GM19240 (cell line): ENCODE measurements around the gene TREX2.

ENCODE experiments used
- DNase-seq: peaks from one replicate; pipeline ENCODE4 v3.0.0; 2011; ENCODE audit warnings: low spot score; ENCODE audit not compliant: insufficient read length

Gene TREX2

DNA sequence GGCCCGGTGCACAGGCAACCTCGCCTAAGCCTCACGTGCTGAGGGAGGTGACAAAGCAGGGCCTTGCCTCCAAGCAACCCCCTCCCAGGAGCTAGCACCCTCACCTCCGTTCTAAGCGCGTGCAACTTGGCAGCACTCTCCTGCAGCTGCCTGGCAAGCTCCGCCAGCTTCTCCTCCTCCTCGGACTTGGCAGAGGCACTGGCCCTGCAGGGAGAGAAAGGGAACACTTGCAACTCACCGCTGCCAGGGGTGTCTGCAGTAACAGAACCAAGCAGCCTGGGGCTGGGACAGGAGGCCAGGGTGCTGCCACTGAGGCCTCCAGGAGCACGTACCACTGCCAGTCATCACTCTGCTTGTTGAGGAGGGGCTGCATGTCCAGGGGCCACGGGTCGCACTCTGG, 10.3 kb upstream of the TREX2 start:
- DNase-seq = no peak

DNA sequence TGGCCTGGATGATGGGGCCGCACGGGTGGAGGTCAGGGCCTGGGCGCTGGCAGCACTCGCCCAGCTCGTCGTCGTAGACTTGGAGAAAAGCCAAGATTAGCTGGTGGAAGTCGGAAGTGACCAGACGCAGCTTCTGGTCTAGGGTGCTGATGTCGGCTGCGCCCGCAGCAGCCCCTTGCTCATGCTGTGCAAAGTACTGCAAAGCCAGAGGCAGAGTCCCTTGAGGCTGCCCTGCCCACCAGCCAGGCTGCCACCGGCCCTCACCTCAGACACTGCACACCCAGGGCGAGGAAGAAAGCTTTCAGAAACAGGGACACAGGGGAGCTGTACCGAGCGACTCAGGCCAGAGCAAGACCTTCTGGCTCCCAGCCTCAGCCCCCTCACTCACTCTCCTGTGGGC, 9.7 kb upstream of the TREX2 start:
- DNase-seq = no peak

DNA sequence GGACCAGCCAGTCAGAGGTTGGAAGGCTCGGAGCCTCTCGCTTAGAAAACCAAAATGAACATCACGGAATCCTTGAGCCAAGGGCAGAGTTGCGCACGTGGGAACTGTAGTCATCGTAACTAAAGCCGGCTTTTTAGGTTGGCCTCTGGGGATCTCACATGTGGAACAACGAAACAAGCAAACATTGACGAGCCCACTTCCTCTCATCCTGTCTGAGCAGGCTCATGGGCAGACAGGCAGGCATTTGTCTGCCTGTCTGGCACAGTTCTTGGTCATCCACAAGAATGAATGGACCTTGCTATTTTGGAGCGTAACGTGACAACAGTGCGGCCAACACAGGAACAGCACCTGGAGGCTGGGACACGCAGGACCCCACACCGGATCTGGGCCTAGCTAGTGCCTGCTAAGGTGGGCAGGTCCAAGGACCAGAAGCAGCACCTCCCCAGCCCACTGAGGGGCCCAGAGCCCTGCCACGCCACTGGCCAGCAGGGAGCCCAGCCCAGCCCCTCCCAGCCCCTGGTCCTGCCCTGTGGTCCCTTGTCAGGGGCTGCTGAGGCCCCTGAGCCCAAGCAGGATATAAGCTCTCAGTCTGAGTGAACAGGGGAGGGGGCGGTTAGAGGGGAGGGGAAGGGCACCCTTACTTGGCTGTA, 9.2 kb upstream of the TREX2 start:
- no peak for DNase-seq

DNA sequence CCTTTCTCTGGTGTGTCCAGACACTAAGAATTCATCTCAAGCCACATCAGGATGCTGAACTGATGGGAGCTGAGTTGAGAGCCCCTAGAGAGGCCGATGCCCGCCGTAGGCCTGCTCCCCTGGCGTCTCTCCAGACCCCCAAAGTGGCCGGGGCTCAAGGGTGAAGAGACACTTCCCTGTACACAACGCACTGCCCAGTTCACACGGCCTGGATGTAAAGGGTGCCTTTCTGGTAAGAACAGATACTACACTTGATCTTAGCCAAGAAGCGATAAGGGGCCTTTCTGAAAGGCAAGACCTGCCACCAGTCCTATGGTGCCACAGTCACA, 5.1 kb upstream of the TREX2 start:
- DNase-seq = no peak

DNA sequence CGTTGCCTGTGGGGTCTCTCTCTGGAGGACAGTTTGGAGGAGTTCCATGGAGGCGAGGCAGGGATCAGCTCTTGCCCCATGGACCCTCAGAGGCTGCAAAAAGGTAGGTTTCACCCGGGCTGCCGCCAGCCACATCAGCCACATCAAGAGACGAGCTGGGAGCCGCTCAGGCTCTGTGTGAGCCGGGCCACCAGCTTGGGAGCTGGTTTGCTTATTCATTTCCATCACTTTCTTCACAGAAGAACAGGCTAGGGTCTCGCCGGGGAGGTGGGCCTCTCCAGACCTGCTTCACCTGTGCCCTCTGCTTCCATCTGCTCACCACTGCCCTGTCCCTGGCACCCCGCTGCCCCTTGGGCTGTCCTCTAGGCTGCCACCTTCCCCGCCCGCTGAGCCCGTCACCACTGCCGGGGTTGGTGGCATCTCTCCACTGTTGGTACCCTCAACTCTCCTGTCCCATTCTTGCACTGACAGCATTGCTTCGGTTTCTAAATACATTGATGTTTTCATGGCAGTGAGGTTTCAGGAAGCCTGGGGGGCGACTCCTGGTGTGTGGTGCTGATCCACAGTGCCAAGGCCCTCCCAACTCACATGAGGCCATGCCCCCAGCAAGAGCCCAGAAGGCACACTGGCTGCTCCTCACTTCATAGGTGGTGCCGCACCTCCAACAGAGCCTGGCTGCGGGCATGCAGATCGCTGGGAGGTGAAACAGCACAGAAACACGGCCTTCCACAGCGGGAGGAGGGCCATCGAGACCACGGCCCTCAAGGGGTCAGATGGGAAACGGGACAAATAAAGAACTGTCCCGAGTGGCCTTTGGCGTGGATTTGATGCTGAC, 4.5 kb upstream of the TREX2 start:
- no peak for DNase-seq

DNA sequence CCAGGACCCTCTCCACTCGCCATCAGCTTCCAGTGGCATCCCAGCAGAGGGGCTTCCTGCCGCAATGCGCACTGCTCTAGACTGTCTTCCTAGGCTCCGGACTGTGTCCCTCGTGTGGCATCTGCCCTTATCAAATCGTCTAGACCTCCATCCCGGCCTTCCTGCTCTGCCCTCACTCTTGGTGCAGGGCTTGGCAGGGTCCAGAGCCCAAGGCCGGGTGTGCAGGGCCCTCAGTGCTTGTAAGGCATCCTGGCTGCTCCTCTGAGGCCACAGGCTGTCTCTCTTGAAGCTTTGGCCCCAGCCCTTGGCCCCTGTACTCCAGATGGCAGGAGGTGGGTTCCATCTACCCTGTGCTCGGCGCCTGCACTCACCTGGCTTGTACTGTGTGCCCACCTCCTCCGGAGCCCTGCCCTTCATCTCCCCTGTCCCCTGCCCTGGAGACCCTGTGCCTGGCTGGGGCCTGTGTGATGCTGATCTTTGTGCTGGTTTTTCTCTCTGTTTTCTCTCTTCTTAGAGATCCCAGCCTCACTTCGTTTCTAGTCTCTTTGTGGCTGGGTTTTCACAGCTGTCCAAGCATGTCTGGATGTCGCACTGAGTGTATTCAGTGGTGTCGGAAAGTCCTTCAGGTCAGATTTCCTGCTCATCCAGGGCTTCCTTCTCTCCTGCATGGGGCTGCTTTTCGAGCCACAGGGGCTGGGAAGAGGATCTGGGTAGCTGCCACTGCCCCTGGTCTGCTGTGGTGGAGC, 3.7 kb upstream of the TREX2 start:
- no peak for DNase-seq

DNA sequence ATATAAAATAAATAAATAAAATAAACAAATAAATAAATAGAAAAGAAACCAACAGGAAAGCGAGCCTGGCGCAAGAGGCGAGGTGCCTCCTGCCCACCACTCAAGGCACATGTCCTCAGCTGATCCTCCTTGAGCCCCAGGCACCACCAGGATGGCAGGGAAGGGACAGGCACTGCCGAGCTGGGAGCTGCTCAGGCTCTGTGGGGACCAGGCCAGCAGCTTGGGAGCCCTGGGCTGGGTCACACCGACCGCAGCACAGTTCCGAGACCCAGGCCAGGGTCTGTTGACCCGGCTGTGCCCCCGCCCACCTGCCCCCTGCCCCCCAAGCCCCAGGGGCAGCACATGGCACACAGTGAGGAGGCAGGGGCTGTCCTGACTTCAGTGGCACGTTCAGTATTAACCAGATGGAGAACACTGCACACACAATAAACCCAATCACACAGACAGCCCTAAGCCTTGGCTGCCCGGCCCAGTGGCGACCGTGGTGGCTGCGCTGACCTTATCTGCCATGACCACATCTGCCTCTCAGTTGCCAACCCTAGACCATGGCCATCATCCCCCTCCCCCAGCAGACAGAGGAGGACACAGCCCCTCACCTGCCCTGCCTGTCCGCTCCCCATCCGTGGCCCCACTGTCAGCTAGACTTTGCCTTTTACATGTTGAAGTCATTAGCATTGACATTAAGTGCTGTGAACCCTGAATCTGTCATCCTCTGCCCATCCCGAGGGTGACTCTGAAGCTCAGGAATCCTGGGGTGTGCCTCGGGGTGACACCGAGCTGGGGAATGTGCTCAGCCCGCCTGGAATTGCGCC, 2.9 kb upstream of the TREX2 start:
- no peak for DNase-seq

DNA sequence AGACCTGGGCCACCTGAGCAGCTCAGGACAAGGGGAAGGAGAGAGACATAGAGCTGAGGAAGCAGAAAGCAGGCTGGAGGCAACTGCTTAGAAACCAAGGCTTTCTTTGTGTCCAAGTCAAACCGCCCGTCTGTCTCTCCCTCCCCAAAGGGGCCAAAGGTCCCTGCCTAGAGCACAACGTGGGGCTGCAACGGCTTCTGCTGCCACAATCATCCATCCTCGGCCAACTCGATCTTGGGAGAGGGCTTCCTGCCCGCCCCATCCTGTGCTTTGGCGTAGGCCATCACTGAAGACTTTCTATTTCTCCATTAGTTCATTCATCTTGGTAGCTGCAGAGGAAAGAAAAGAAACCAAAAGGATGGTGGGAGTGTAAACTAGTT, 1.7 kb upstream of the TREX2 start:
- DNase-seq = no peak

DNA sequence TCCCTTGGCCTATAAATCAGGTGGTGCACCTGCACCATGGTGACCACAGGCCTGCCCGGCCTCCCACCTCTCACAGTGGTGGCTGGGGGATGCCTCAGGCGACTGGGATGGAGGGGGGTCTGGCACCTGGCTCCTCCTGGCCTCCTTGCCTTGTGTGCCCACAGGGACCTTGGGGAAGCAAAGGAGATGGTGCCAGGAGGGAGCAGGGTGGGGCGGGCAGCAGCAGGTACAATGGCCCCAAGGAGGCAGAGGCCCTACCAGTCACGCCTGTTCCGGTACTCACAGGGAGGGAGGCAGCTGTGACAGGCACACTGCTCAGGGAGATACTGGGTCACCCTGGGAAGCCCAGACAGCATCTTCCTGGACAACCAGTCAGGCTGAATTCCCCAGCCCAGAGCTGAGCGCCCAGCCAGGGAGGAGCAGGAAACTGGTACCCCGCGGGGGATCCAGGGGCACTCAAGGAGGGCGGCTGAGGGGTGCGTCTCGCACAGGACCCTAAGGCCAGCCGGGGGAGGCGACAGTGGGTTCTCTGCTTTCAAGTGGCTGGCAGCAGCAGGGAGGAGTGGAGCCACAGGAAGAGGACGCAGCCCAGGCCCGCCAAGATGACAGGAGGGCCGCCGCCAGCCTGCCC, 1.2 kb upstream of the TREX2 start:
- DNase-seq = no peak

DNA sequence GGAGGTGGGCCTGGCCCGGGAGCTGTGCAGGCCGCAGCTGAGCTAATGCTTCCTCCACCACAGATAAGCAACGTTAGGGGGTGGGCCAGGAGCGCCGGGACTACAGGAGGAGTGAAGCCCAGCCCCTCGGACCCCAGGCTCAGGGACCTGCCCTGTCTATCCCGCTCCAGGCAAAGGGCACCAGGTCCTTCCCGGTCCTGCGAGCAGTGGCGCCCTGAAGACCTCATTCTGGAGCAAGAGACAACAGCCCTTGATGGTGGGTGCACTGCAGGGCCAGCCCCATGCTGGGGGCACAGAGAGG, 730 bp upstream of the TREX2 start:
- DNase-seq = no peak

DNA sequence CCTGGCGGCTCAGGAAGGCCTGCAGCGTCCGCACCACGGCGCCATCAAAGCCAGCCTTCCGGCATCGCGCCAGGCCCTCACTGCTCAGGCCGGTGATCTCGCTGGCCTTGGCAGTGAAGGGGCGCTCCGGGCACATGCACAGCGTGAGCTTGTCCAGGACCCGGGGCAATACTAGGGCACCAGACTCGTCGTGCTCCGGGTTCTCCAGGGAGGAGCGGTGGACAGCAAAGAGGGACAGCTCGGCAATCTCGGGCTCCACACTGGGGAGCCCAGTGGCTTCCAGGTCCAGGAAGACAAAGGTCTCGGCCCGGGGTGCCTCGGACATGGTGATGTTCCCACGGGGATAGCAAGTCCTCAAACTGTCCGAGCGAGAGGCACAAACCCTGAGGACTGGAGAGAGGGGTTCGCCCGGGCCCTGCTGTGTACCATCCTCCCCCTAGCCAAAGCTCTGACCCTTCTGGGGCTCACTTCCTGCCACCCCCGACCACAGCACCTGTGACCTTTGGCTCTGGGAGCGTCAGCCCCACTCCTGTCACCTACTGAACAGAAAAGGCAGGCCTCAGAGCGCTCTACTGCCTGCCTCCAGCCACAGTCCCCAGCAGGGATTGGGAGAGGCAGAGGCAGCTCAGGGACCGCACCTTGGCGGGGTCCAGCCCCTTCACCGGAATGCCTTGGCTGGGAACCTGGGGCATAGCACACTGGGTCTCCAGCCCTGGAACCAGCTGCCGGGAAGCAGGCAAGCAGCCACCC, 575 bp downstream of the TREX2 start:
- no peak for DNase-seq

DNA sequence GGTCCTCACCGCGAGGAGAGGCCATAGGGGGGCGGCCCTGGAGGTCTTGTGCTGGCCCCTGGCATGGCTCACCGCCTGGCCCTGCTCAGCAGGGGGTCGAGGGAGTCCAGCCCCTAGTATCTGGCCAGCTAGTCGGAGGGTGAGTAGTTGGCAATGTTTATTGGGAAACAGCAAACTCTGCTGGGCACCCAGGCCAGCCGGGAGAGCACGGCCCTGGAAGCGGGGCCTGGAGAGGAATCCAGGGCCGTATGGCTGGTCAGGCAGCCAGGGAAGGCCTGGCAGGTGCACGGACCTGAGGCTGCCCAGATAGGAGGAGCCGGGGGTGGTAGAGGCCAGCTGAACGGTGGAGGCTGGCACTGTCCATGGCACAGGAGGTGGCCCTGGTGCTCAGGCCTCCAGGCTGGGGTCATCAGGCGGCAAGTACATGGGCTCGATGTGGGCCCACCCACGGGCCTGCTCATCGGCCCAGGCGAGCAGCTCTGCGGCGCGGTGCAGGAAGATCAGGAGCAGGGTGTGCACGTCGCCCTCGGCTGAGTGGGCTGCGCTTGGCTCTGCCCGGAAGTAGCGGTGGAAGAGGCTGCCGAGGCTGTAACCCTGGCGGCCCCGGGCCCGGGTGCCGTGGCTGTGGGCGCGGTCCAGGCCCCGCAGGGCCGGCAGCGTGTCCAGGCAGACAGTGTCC, 1.4 kb downstream of the TREX2 start:
- no peak for DNase-seq

DNA sequence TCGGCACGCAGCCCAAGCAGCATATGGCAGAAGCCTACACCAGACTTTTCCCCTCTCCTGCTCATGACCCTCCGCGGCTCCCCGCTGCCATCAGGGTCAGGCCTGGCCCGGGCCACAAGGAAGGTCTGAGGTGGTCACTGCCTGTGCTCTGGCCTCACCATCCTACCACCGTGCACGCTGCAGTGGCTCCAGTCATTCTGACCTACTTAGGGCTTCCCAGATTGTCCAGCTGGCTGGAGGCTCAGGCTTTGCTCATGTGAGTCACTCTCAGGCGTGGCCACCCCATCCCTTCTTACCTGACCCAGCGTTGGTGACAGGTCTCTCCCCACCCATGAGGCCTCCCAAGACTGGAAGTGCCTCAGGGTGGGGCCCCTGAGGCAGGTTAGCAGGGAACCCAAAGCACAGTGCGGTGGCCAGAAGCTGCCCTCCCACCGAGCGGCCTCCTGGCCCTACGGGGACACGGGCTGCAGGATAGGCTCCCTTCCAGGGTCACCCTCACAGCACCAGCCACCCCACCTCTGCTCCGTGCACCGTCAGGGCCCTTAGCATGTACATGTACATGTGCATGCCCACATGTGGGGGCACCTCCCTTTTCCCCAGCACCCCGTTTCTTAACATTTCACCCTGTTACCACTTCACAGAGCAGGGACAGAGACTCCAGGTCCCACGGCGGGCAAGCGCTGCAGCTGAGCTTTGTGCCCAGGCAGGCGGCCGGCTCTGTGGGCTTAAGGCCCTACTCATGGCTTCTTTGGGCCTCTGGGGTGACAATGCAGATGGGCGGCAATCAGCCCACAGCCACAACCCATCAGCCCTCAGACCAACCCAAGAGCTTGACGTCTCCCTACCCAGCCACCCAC, 2.2 kb downstream of the TREX2 start:
- no peak for DNase-seq

DNA sequence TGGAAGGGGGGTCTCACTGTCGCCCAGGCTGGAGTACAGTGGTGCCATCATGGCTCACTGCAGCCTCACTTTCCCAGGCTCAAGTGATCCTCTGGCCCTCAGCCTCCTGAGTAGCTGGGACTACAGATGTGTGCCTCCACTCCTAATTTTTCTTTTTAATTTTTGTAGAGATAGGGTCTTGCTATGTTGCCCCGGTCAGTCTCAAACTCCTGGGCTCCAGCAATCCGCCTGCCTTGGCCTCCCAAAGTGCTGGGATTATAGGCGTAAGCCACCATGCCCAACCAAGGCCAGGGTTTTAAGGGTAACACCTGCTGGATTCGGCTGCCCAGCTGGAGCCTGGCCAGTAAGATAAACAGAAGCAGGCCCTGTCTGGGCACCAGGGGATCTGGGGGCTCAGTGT, 3.4 kb downstream of the TREX2 start:
- DNase-seq = no peak

DNA sequence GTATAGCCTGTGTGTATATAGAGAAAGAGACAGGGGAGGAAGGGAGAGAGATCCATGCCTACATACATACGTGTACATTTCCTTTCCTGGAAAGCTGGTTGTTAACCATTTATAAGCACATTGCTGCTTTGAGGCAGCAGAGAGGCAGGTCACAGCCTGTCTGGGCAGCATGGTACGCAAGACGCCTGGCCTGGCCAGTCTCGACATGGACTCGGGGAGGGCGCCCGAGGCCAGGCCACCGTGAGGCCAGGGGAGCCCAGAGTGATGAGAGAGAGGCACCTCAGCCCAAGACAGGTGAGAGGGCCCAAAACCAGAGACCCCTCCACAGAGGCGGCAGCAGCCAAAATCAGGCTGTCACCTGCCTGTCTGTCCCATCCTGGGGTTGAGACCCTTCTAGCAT, 3.9 kb downstream of the TREX2 start:
- no peak for DNase-seq

DNA sequence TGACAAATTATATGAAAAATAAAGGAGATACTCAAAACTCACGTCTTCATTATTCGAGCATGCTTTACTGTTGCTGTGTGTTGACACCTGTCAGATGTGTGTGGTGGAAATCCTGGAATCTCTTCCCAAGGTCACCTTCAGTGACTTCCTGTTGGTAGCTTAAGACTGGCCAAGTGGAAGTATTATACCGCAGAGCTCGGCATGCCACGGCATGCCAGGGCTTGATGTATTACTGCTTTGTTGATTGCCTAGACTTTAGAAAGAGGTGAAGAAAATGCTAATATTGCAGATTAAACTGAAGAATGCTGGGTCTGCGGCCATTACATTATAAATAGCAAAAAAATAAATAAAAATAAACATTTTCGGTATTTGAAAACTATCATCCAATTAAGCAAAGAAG, 4.6 kb downstream of the TREX2 start:
- DNase-seq = no peak

DNA sequence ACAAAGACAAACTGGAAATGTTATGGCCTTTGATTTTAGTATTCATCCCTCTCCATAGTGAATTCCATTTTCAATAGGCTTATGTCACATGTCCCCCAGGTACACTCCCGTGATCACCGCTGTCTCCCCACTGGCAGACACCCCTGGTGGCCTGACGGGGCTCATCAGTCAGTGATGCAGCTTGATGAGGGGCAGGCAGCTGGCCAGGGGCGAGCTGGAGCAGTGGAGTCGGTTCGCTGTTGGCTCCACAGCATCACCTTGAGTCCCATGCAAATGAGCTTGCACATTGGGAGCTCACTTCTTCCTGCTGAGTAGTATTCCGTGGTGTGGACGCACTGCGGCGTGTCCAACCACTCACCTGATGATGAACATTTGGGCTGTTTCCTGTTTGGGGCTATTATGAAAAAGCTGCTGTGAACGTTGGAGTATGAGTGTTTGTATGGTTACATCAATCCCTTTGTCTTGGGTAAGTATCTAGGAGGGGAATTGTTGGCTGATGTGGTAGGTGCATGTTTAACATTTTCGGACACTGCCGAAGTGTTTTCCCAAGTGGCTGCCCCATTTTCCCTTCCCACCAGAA, 5.2 kb downstream of the TREX2 start:
- DNase-seq = no peak

DNA sequence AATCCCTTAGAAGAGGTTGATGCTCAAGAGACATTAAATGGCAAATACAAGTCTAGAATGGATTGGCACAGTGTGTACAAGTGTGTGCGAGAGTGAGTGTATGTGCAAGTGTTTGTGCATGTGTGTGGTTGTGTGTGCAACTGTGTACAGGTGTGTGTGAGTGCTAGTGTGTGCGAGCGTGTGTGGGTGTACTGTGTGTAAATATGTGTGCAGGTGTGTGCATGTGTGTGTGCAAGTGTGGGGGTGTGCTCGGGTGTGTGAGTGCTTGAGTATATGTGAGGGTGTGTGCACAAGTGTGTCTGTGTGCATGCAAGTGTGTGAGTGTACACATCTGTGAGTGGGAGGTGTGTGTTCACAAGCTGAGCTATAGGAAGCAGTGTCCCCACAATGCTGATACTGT, 5.9 kb downstream of the TREX2 start:
- DNase-seq = no peak

DNA sequence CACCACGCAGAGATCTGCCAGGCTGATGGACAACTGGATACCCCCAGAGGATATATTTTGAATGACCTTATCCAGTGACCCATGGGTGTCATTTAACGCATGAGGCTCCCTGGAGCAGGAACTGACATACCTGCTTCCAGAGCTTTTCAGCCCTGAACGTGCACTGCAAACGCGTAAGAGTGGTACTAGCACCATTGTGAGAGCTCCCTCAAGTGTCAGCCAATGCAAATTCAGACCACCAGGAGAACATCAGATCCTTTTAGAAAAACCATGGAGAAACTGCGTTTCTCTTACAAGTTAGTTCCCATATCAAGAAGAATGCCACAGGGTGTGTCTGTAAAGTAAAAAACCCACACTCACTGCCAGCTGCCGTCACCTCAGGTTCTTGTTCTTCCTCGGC, 7.3 kb downstream of the TREX2 start:
- DNase-seq = no peak
